Urinary bladder (tissue), 4 donors: ENCODE data around the gene KLHL25. TPM values are rescaled to one million over a fixed set of nuclear protein-coding genes. Genes with fewer than 3 reads are reported as not detected.

Source experiments
- DNase-seq: peaks from one replicate; pipeline ENCODE4 v3.0.0-alpha.2; 2015; ENCODE audit errors: extremely low spot score
- H3K27ac ChIP-seq: one replicate; pipeline ENCODE4 v1.5.1; 2013; ENCODE audit warnings: low read depth, mild to moderate bottlenecking, moderate library complexity
- H3K36me3 ChIP-seq: one replicate; pipeline ENCODE4 v1.6.1; 2013; ENCODE audit warnings: mild to moderate bottlenecking, moderate library complexity; ENCODE audit not compliant: insufficient read depth
- H3K4me1 ChIP-seq: one replicate; pipeline ENCODE4 v1.6.1; 2013; ENCODE audit warnings: mild to moderate bottlenecking, moderate library complexity; ENCODE audit not compliant: insufficient read depth
- H3K4me3 ChIP-seq: one replicate; pipeline ENCODE4 v1.5.1; 2013; ENCODE audit warnings: low read depth, low read length
- WGBS: extraction: QIAGEN DNeasy Blood & Tissue Kit; methylation state at CpG from one replicate; pipeline ENCODE4 v1.1.7; 2013; 5-methylcytosine and 5-hydroxymethylcytosine counted together
- polyA plus RNA-seq: library from polyadenylated mRNA; stranded (reverse); fragments of 200-250 nt; gene quantifications from one replicate; pipeline ENCODE4 v1.2.3, GENCODE V29; 2013
- total RNA-seq: library from RNA; depleted of rRNA; stranded (reverse); fragments of >200 nt; gene quantifications from one replicate; pipeline ENCODE4 v1.2.3, GENCODE V29; 2014
- donor health status: healthy with polysubstance abuse.
- donor health status: healthy.

KLHL25 gene
- total and polyA plus RNA-seq, 2 donors, result 3.6 to 7.6 TPM

- 88% methylated on average over 9 of the region's 9 CpGs for WGBS
- H3K27ac ChIP-seq, result no peak overlapping the region
- no peaks in the 10 kb centered on the region for H3K4me1 ChIP-seq
- no peak overlapping the region for H3K4me3 ChIP-seq
- no peak for DNase-seq
- peaks cover 9% of the 10 kb centered on the region for H3K36me3 ChIP-seq
Measured at GRCh38 chr15:85748176-85748575, 46.5 kb downstream of the KLHL25 start.

DNA sequence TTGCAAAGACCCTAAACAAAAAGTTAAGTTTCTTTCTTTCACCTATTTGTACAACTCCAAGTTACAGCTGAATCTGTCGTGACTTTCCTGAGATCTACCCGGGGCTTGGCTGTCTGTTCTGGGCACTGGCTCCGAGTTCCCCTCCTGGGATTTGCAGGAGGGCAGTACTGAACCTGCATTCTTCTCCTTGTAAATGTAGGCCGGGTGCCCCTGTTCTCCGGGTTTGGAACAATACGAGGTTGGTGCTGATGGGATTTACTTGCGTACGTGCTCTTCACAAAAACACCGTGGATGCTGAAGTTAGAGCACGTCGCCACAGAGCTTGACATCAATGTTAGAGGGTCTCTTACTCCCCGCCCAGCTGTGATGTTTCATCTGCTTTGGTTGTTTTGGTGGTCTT is 48.1 kb downstream of the KLHL25 start:
- Histone ChIP-seq H3K36me3 (peaks cover 9% of the 10 kb centered on the region), H3K27ac (no peak overlapping the region), H3K4me3 (no peak overlapping the region), H3K4me1 (no peaks in the 10 kb centered on the region)
- no peak for DNase-seq
- WGBS, result 89% methylated on average over 12 of the region's 12 CpGs

DNA sequence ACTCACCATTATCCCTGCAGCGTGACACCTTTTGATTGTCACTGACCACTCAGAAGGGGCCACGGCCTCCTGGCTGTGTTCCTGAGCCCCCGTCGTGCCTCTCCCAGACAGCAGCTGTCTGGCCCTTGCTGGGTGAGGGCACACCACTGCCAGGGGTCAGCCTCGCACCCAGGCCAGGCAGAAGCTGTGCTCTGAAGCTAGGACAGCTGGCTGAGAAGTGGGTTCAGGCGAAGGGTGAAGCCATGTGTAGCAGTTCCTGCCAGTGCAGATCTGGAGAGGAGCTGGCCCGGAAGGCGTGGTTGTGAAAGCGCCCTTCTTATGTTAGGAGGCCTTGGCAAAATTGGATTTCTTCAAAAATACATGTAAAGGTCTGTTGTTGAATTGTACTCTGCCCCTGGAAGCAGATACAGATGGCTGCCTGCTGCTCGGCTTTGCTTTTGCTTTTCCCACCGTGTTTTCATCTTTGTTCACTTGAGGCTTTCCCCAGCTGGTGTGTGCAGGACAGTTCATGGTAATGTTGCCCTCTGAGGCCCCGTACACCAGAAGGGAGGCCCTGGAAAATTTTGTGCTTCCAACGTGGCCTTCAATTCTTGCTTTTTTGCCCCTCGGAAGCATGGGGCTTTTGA is 49.1 kb downstream of the KLHL25 start:
- Histone ChIP-seq H3K36me3 (peaks cover 12% of the 10 kb centered on the region), H3K4me3 (no peak overlapping the region), H3K27ac (no peak overlapping the region), H3K4me1 (no peaks in the 10 kb centered on the region)
- DNase-seq, result no peak
- WGBS, result 82% methylated on average over 14 of the region's 14 CpGs

GRCh38 chr15:85745023-85745422 is 49.7 kb downstream of the KLHL25 start:
- H3K27ac ChIP-seq, result no peak overlapping the region

GRCh38 chr15:85744579-85744978 is 50.1 kb downstream of the KLHL25 start:
- Histone ChIP-seq H3K36me3 (peaks cover 12% of the 10 kb centered on the region), H3K27ac (no peak overlapping the region), H3K4me1 (no peaks in the 10 kb centered on the region), H3K4me3 (no peak overlapping the region)
- no peak for DNase-seq
- WGBS, result 88% methylated on average over 10 of the region's 10 CpGs

More at GRCh38 chr15:85745023-85745422, 49.7 kb downstream of the KLHL25 start:
- Histone ChIP-seq H3K36me3 (peaks cover 12% of the 10 kb centered on the region), H3K4me1 (no peaks in the 10 kb centered on the region), H3K4me3 (no peak overlapping the region)
- 90% methylated on average over 12 of the region's 12 CpGs for WGBS
- no peak for DNase-seq

DNA sequence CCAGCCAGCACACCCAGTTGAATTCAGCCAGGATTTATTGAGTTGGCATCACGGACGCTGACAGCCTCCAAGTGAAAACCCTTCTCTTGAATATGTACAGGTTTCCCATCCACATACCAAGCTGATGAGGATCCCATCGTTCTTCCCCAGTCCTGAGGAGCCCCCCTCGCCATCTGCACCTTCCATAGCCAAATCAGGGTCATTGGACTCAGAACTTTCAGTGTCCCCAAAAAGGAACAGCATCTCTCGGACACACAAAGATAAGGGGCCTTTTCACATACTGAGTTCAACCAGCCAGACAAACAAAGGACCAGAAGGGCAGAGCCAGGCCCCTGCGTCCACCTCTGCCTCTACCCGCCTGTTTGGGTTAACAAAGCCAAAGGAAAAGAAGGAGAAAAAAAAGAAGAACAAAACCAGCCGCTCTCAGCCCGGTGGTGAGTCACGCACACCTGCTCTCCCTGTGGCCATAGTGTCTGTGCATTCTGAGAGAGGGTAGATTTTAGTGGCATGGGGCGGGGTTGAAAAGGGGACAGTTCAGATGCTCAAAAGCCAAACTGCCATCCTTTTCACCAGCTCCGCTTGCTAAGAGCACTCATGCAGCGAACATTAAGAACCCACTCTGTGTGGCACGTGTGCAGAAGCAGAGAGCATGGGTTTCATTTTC is 51.2 kb downstream of the KLHL25 start:
- H3K27ac ChIP-seq, result no peak overlapping the region
- peaks cover 12% of the 10 kb centered on the region for H3K36me3 ChIP-seq
- DNase-seq, result no peak
- no peaks in the 10 kb centered on the region for H3K4me1 ChIP-seq
- no peak overlapping the region for H3K4me3 ChIP-seq
- WGBS, result 84% methylated on average over 14 of the region's 14 CpGs

DNA sequence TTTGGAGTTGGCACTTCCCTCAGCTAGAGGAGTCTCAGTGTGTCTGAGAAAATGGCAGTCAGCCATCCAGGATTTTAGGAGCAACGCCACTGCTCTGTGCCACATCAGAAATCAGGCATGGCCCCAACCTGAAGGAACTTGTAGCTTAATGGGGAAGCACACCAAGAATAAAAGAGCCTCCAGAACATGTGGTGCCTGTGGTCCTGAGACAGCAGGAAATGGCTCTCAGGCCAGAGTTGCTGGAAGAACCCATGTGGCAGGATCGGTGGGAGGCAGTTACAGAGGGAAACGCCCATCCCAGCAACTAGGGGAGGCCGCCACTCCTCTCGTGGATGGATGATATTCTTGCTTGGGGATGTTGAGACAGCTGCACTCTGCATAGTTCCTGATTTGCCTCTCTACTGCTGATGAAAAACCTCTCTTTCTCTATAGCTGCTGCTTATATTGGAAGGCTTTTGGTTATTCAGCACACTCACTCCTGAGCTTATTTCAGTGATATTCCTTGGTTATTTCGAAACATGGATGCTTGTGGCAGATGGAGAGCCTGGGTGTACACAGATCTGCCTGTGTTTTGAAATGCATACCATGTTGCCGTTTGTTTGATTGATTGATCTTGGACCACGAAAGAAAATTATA is 52.4 kb downstream of the KLHL25 start:
- no peak for DNase-seq
- no peak overlapping the region for H3K27ac ChIP-seq
- peaks cover 10% of the 10 kb centered on the region for H3K36me3 ChIP-seq
- H3K4me3 ChIP-seq, result no peak overlapping the region
- 65% methylated on average over 8 of the region's 8 CpGs for WGBS
- no peaks in the 10 kb centered on the region for H3K4me1 ChIP-seq

DNA sequence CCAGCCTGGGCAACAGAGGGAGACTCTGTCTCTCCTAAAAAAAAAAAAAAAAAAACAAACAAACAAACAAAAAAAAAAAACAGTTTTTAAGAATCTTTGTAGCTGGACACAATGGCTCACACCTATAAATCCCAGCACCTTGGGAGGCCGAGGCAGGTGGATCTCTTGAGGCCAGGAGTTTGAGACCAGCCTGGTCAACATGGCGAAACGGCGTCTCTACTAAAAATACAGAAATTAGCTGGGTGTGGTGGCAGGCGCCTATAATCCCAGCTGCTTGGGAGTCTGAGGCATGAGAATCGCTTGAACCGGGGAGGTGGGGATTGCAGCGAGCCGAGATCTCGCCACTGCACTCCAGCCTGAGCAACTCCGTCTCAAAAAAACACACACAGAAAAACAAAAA is 53.1 kb downstream of the KLHL25 start:
- WGBS, result 91% methylated on average over 11 of the region's 11 CpGs
- Histone ChIP-seq H3K27ac (no peak overlapping the region), H3K36me3 (peaks cover 10% of the 10 kb centered on the region), H3K4me3 (no peak overlapping the region), H3K4me1 (no peaks in the 10 kb centered on the region)
- no peak for DNase-seq

- no peak for DNase-seq
- H3K4me3 ChIP-seq, result no peak overlapping the region
- peaks cover 14% of the 10 kb centered on the region for H3K36me3 ChIP-seq
- no peaks in the 10 kb centered on the region for H3K4me1 ChIP-seq
- 93% methylated on average over 20 of the region's 20 CpGs for WGBS
- H3K27ac ChIP-seq, result no peak overlapping the region
Measured at GRCh38 chr15:85741021-85741421, 53.7 kb downstream of the KLHL25 start.

- Histone ChIP-seq H3K4me1 (no peaks in the 10 kb centered on the region), H3K4me3 (no peak overlapping the region), H3K27ac (no peak overlapping the region), H3K36me3 (peaks cover 13% of the 10 kb centered on the region)
- 92% methylated on average over 6 of the region's 6 CpGs for WGBS
- no peak for DNase-seq
Measured at GRCh38 chr15:85737061-85737460, 57.7 kb downstream of the KLHL25 start.

GRCh38 chr15:85733416-85733815 is 61.3 kb downstream of the KLHL25 start:
- H3K27ac ChIP-seq, result no peak overlapping the region
- no peak overlapping the region for H3K4me3 ChIP-seq
- H3K4me1 ChIP-seq, result no peaks in the 10 kb centered on the region
- no peak for DNase-seq
- H3K36me3 ChIP-seq, result peaks cover 10% of the 10 kb centered on the region

GRCh38 chr15:85730001-85730820 is 64.5 kb downstream of the KLHL25 start:
- WGBS, result 36% methylated on average over 5 of the region's 5 CpGs
- H3K4me3 ChIP-seq, result no peak overlapping the region
- no peak for DNase-seq
- H3K36me3 ChIP-seq, result peaks cover 9% of the 10 kb centered on the region
- no peak overlapping the region for H3K27ac ChIP-seq
- no peaks in the 10 kb centered on the region for H3K4me1 ChIP-seq

GRCh38 chr15:85727068-85727467 is 67.7 kb downstream of the KLHL25 start:
- Histone ChIP-seq H3K4me3 (no peak overlapping the region), H3K4me1 (no peaks in the 10 kb centered on the region), H3K27ac (peak overlapping the region; percentile 60), H3K36me3 (peaks cover 6% of the 10 kb centered on the region)
- no peak for DNase-seq
- WGBS, result 58% methylated on average over 2 of the region's 2 CpGs
